ENCODE results near the gene PRR18. TPM values are rescaled to one million over a fixed set of nuclear protein-coding genes. Genes with fewer than 3 reads are reported as not detected.

The PRR18 gene
- total RNA-seq, 1 donor from 2014 or later: not detected

- Mint-ChIP-seq H3K9me3 (ENCODE audit: unreplicated experiment) (no peaks in the 10 kb centered on the region), H3K27ac (ENCODE audit: unreplicated experiment) (no peak overlapping the region), H3K27me3 (ENCODE audit: unreplicated experiment) (no peaks in the 10 kb centered on the region), H3K4me3 (ENCODE audit: unreplicated experiment) (no peak overlapping the region), H3K4me1 (ENCODE audit: unreplicated experiment) (no peaks in the 10 kb centered on the region), H3K36me3 (ENCODE audit: unreplicated experiment) (peaks cover 23% of the 10 kb centered on the region)
- TF ChIP-seq, protein P1, sequence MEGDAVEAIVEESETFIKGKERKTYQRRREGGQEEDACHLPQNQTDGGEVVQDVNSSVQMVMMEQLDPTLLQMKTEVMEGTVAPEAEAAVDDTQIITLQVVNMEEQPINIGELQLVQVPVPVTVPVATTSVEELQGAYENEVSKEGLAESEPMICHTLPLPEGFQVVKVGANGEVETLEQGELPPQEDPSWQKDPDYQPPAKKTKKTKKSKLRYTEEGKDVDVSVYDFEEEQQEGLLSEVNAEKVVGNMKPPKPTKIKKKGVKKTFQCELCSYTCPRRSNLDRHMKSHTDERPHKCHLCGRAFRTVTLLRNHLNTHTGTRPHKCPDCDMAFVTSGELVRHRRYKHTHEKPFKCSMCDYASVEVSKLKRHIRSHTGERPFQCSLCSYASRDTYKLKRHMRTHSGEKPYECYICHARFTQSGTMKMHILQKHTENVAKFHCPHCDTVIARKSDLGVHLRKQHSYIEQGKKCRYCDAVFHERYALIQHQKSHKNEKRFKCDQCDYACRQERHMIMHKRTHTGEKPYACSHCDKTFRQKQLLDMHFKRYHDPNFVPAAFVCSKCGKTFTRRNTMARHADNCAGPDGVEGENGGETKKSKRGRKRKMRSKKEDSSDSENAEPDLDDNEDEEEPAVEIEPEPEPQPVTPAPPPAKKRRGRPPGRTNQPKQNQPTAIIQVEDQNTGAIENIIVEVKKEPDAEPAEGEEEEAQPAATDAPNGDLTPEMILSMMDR (IDR thresholded peaks at IDR 0.05): no peak
- DNase-seq (ENCODE audit: extremely low spot score, unreplicated experiment): peak; percentile 70
Measured at GRCh38 chr6:166318649-166319600, 10.7 kb upstream of the PRR18 start.

DNA sequence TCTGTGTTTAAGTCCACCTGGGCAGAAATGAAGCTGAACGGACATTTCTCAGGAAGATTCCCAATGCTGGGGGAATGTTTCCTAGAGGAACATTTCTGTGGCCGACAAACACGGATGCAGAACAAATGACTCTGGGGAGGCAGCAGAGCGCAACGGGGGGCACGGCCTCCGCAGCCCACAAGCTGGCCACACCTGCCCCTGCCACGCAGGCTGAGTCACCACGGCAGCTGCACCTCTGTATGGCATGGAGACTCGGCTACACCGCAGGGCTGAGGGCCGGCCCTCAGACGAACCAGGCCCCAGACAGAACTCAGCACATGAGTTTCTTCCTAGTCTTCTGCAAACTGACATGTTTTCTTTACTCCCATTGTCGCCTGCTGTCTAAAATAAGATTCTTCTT, 10.0 kb upstream of the PRR18 start:
- TF ChIP-seq, protein P1 (IDR thresholded peaks at IDR 0.05): no peak
- DNase-seq (ENCODE audit: extremely low spot score, unreplicated experiment): peak; percentile 75
- no peak overlapping the region for H3K27ac Mint-ChIP-seq (ENCODE audit: unreplicated experiment)
- peaks cover 21% of the 10 kb centered on the region for H3K36me3 Mint-ChIP-seq (ENCODE audit: unreplicated experiment)
- no peaks in the 10 kb centered on the region for H3K27me3 Mint-ChIP-seq (ENCODE audit: unreplicated experiment)
- H3K9me3 Mint-ChIP-seq (ENCODE audit: unreplicated experiment): no peaks in the 10 kb centered on the region
- peaks cover under 1% of the 10 kb centered on the region for H3K4me1 Mint-ChIP-seq (ENCODE audit: unreplicated experiment)
- no peak overlapping the region for H3K4me3 Mint-ChIP-seq (ENCODE audit: unreplicated experiment)

GRCh38 chr6:166317261-166318212, 9.3 kb upstream of the PRR18 start:
- peak; percentile 73 for DNase-seq (ENCODE audit: extremely low spot score, unreplicated experiment)
- Mint-ChIP-seq H3K27me3 (ENCODE audit: unreplicated experiment) (no peaks in the 10 kb centered on the region), H3K4me3 (ENCODE audit: unreplicated experiment) (no peak overlapping the region), H3K36me3 (ENCODE audit: unreplicated experiment) (peaks cover 18% of the 10 kb centered on the region), H3K4me1 (ENCODE audit: unreplicated experiment) (peaks cover 4% of the 10 kb centered on the region), H3K27ac (ENCODE audit: unreplicated experiment) (no peak overlapping the region), H3K9me3 (ENCODE audit: unreplicated experiment) (no peaks in the 10 kb centered on the region)
- TF ChIP-seq, protein P1 (IDR thresholded peaks at IDR 0.05): no peak

- peaks cover 12% of the 10 kb centered on the region for H3K36me3 Mint-ChIP-seq (ENCODE audit: unreplicated experiment)
- H3K4me3 Mint-ChIP-seq (ENCODE audit: unreplicated experiment): no peak overlapping the region
- TF ChIP-seq, protein P1 (IDR thresholded peaks at IDR 0.05): no peak
- peaks cover 4% of the 10 kb centered on the region for H3K27me3 Mint-ChIP-seq (ENCODE audit: unreplicated experiment)
- no peak for DNase-seq (ENCODE audit: extremely low spot score, unreplicated experiment)
- peaks cover 4% of the 10 kb centered on the region for H3K4me1 Mint-ChIP-seq (ENCODE audit: unreplicated experiment)
- no peak overlapping the region for H3K27ac Mint-ChIP-seq (ENCODE audit: unreplicated experiment)
- H3K9me3 Mint-ChIP-seq (ENCODE audit: unreplicated experiment): no peaks in the 10 kb centered on the region
Measured at GRCh38 chr6:166315436-166315835, 7.2 kb upstream of the PRR18 start.
